ENCODE data around the gene CSMD2.

The CSMD2 gene

GRCh38 chr1:33893147-33893830 is 271.7 kb downstream of the CSMD2 start:
- DNase-seq = no peak

- no peak for DNase-seq
Observed at GRCh38 chr1:33886496-33886895, 278.5 kb downstream of the CSMD2 start.

GRCh38 chr1:33880305-33880704 is 284.7 kb downstream of the CSMD2 start:
- no peak for DNase-seq

GRCh38 chr1:33878392-33878791 is 286.6 kb downstream of the CSMD2 start:
- DNase-seq = no peak

- no peak for DNase-seq
Observed at GRCh38 chr1:33876970-33877650, 287.9 kb downstream of the CSMD2 start.

- DNase-seq = peak; percentile 10
Observed at GRCh38 chr1:33875862-33876261, 289.2 kb downstream of the CSMD2 start.

GRCh38 chr1:33874636-33875035 is 290.4 kb downstream of the CSMD2 start:
- no peak for DNase-seq

- no peak for DNase-seq
Observed at GRCh38 chr1:33872683-33873082, 292.3 kb downstream of the CSMD2 start.

GRCh38 chr1:33872275-33872674 is 292.8 kb downstream of the CSMD2 start:
- DNase-seq = no peak

- no peak for DNase-seq
Observed at GRCh38 chr1:33867684-33868083, 297.3 kb downstream of the CSMD2 start.

- DNase-seq = no peak
Observed at GRCh38 chr1:33866281-33866680, 298.7 kb downstream of the CSMD2 start.

- DNase-seq = no peak
Observed at GRCh38 chr1:33864460-33865389, 300.3 kb downstream of the CSMD2 start.

- no peak for DNase-seq
Observed at GRCh38 chr1:33863779-33864178, 301.3 kb downstream of the CSMD2 start, which contains the start of gene HMGB4. Gene HMGB4, plus strand, starts transcription at chr1:33864079. Its CDS starts 113 bp downstream, at chr1:33864192.

GRCh38 chr1:33860671-33861070 is 304.4 kb downstream of the CSMD2 start:
- DNase-seq = no peak

GRCh38 chr1:33854091-33854490 is 310.9 kb downstream of the CSMD2 start:
- DNase-seq = no peak

- no peak for DNase-seq
Observed at GRCh38 chr1:33853431-33853830, 311.6 kb downstream of the CSMD2 start.

GRCh38 chr1:33852711-33853110 is 312.3 kb downstream of the CSMD2 start:
- DNase-seq = no peak

- DNase-seq = no peak
Observed at GRCh38 chr1:33850481-33850880, 314.5 kb downstream of the CSMD2 start.

GRCh38 chr1:33849211-33849610 is 315.8 kb downstream of the CSMD2 start:
- no peak for DNase-seq

GRCh38 chr1:33848205-33848937 is 316.7 kb downstream of the CSMD2 start:
- no peak for DNase-seq

- no peak for DNase-seq
Observed at GRCh38 chr1:33846861-33847260, 318.2 kb downstream of the CSMD2 start.

- DNase-seq = no peak
Observed at GRCh38 chr1:33844166-33844565, 320.9 kb downstream of the CSMD2 start.

GRCh38 chr1:33842348-33842747 is 322.7 kb downstream of the CSMD2 start:
- no peak for DNase-seq
